Activated CD4-positive, alpha-beta memory T cell treated with anti-CD3 and anti-CD28 coated beads for 36 hours (primary cell): ENCODE results near the gene ATL2. TPM values are rescaled to one million over a fixed set of nuclear protein-coding genes. Genes with fewer than 3 reads are reported as not detected.
"Not testable (repeated sequence)": the region's sequence is repeated elsewhere in the genome, so short reads cannot be mapped to it uniquely, and the experiment has no call there.

Experiments used
- CTCF ChIA-PET: fragments of 350-600 bp; sonication (Branson Sonifier 250); formaldehyde crosslinking; loops from one replicate; lab custom pipeline; 2021; ENCODE audit warnings: antibody characterized with exemption, inconsistent platforms; lab: Charles Lee
- POLR2A ChIA-PET: fragments of 350-600 bp; sonication (Branson Sonifier 250); formaldehyde crosslinking; loops from one replicate; lab custom pipeline; 2021; ENCODE audit warnings: antibody characterized with exemption; lab: Charles Lee
- DNase-seq: peaks from one replicate; pipeline ENCODE4 v3.0.0-alpha.2; 2020
- H3K27ac Mint-ChIP-seq: one replicate; pipeline ENCODE4 v1.8.0; 2021; ENCODE audit warnings: mixed read lengths
- H3K27me3 Mint-ChIP-seq: one replicate; pipeline ENCODE4 v1.8.0; 2021; ENCODE audit warnings: mixed read lengths
- H3K36me3 Mint-ChIP-seq: one replicate; pipeline ENCODE4 v1.8.0; 2021; ENCODE audit warnings: mixed read lengths
- H3K4me1 Mint-ChIP-seq: one replicate; pipeline ENCODE4 v1.8.0; 2021; ENCODE audit warnings: low read depth, mixed read lengths
- H3K4me3 Mint-ChIP-seq: one replicate; pipeline ENCODE4 v1.8.0; 2021; ENCODE audit warnings: mild to moderate bottlenecking, mixed read lengths
- H3K9me3 Mint-ChIP-seq: one replicate; pipeline ENCODE4 v1.8.0; 2021; ENCODE audit warnings: mixed read lengths
- intact Hi-C: fragments of 100-400 bp; cut with micrococcal nuclease; formaldehyde crosslinking; loops from one replicate; pipeline ENCODE4 v1.15.1; 2023
- total RNA-seq, 2 experiments: library from RNA; stranded (reverse); gene quantifications; one replicate each; pipeline ENCODE4 v1.2.3, GENCODE V29; 2021

Gene ATL2
- total RNA-seq, 2 experiments from 2014 or later = 51.3 to 53.9 TPM

DNA sequence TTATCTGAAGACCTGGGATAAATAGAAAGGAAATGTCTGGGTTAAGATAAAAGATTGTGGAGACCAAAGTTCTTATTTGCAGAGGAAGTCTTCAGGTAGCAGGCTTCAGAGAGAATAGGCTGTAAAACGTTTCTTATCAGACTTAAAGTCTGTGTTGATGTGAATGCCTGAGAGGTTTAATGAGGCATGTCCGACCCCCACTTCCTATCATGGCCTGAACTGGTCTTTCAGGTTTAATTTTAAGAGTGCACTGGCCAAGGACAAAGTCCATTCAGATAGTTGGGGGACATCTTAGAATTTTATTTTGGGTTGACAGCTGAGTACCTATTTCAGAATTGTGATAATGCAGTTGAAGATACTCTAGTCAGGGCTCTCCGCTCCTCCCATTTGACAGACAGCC, 92.1 kb downstream of the ATL2 start:
- no peaks in the 10 kb centered on the region for H3K4me1 Mint-ChIP-seq
- POLR2A ChIA-PET = no interaction called here

DNA sequence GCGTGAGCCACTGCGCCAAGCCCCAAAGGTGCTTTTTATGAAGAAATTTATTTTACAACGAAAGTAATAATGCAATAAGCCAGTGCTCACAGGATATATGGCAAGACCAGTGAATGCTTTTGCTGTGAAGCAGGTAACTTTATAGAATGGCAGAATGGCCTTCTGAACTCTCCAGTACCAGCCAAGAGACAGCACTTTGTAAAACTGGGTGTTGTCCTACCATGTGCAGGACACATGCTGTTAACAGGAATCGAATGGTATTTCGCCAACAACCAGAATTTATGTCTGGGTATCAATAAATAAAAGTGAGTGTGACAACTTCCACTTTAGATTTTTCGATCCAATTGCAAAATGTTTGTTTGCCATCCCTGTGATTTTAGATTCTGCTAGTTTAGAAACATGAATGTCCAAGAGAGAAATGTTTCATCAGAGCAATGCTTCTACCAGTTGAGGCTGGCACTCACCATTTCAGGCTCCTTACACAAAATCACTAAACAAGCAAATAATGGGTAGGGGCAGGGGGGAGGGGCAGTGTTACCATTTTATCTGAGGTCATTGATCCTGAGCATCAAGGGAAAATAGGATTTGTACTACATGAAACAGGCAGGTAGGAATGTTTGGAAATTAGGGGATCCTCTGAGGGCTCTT, 95.9 kb downstream of the ATL2 start:
- Mint-ChIP-seq H3K4me1 (peaks cover 2% of the 10 kb centered on the region), H3K27ac (no peak overlapping the region), H3K9me3 (no peaks in the 10 kb centered on the region), H3K4me3 (no peak overlapping the region), H3K36me3 (no peaks in the 10 kb centered on the region), H3K27me3 (peaks cover 5% of the 10 kb centered on the region)
- intact Hi-C loops = no loop called here
- no peak for DNase-seq
- ChIA-PET POLR2A (no interaction called here), CTCF (no interaction called here)

More for the DNA sequence above, 92.1 kb downstream of the ATL2 start:
- CTCF ChIA-PET = no interaction called here
- no peak for DNase-seq
- H3K9me3 Mint-ChIP-seq = no peaks in the 10 kb centered on the region
- peaks cover 15% of the 10 kb centered on the region for H3K27me3 Mint-ChIP-seq
- H3K36me3 Mint-ChIP-seq = no peaks in the 10 kb centered on the region
- H3K4me3 Mint-ChIP-seq = no peak overlapping the region
- no peak overlapping the region for H3K27ac Mint-ChIP-seq
- intact Hi-C loops = no loop called here

DNA sequence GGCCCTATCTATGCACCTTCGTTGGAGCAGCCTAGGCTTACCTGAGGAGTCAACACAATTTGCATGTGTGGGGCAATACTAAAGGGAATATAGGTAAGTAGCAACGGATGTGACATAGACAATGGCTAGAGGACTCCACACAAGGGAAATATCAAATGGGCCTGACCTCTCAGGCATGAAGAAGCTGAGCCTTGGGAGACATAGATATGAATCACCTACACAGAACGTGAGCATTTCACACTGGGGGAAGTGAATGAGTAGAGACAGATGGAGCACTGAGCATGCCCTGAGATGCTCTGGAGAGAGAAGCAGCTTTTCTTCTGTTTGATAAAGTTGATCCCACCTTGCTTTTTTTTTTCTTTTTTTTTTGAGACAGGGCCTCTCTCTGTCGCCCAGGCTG, 97.9 kb downstream of the ATL2 start:
- Mint-ChIP-seq H3K9me3 (no peaks in the 10 kb centered on the region), H3K4me3 (no peak overlapping the region), H3K36me3 (no peaks in the 10 kb centered on the region), H3K4me1 (peaks cover 4% of the 10 kb centered on the region), H3K27ac (no peak overlapping the region), H3K27me3 (peaks cover 3% of the 10 kb centered on the region)
- intact Hi-C loops = no loop called here
- POLR2A ChIA-PET = no interaction called here
- CTCF ChIA-PET = interaction anchor here (0.5 to 1.5 kb wide), 2 partner anchors 37 to 377 kb away, joined by 3 to 4 read pairs; no protein-coding TSS in a partner anchor
- DNase-seq = no peak

- H3K9me3 Mint-ChIP-seq, CTCF ChIA-PET, H3K36me3 Mint-ChIP-seq, H3K4me1 Mint-ChIP-seq, H3K27ac Mint-ChIP-seq, H3K4me3 Mint-ChIP-seq, POLR2A ChIA-PET, DNase-seq, H3K27me3 Mint-ChIP-seq, intact Hi-C loops: not testable (repeated sequence)
Measured at GRCh38 chr2:38278117-38278438, 99.0 kb downstream of the ATL2 start.

- no peaks in the 10 kb centered on the region for H3K36me3 Mint-ChIP-seq
- ChIA-PET CTCF (interaction anchor here (0.6 to 1.8 kb wide), 3 partner anchors 38 to 882 kb away, joined by 3 to 6 read pairs (median 3); no protein-coding TSS in a partner anchor), POLR2A (no interaction called here)
- H3K4me3 Mint-ChIP-seq = no peak overlapping the region
- peaks cover 4% of the 10 kb centered on the region for H3K4me1 Mint-ChIP-seq
- H3K27me3 Mint-ChIP-seq = peaks cover 3% of the 10 kb centered on the region
- H3K27ac Mint-ChIP-seq = no peak overlapping the region
- intact Hi-C loops = no loop called here
- no peaks in the 10 kb centered on the region for H3K9me3 Mint-ChIP-seq
- no peak for DNase-seq
Measured at GRCh38 chr2:38277245-38278116, 99.6 kb downstream of the ATL2 start.

DNA sequence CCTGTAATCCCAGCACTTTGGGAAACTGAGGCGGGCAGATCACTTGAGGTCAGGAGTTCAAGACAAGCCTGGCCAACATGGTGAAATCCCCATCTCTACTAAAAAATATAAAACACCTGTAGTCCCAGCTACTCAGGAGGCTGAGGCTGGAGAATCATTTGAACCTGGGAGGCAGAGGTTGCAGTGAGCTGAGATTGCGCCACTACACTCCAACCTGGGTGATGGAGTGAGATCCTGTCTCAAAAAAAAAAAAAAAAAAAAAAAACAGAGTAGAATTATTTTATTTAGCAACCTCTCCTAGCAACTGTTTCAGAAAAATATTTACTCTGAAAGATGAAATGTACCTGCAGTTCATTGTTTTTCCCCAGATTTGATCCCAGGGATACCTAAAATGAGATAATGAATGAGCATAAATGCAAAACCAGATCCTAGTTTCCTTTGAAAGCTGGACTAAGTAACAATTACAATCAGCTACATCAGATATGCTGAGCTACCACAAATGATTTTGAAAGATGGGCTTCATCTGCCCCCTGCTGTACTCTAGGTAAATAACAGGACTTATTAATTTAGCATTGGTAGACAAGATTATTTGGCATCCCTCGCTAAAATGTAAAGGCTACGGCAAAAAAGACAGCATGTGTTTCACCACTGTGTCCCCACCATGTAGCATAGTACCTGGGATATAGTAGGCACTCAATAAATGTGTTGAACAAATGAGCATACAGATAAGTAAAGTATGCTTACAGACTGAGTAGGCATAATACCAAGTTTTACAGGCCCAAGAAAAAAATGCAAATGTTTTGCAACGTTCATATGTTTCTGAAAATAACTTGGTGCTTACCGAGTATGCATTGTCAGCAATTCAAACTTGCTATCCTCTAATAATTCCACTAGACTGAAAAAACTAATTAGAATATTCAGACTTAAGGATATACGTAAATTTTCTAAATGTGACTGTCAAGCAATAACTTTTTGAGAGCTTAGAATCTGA, 102.5 kb downstream of the ATL2 start:
- peaks cover 4% of the 10 kb centered on the region for H3K4me1 Mint-ChIP-seq
- no peak overlapping the region for H3K27ac Mint-ChIP-seq
- peak; percentile 22 for DNase-seq
- ChIA-PET POLR2A (no interaction called here), CTCF (interaction anchor here (0.6 to 3.1 kb wide), 30 partner anchors 9 to 878 kb away, joined by 3 to 20 read pairs (median 4); partner anchors contain the start of genes CYP1B1 and RMDN2)
- H3K36me3 Mint-ChIP-seq = no peaks in the 10 kb centered on the region
- H3K9me3 Mint-ChIP-seq = no peaks in the 10 kb centered on the region
- intact Hi-C loops = loop anchor here (1.0 to 2.0 kb wide), 3 partner anchors 159 to 378 kb away; no protein-coding TSS in a partner anchor
- H3K27me3 Mint-ChIP-seq = peaks cover 1% of the 10 kb centered on the region
- H3K4me3 Mint-ChIP-seq = no peak overlapping the region

GRCh38 chr2:38271697-38272096, 105.4 kb downstream of the ATL2 start:
- Mint-ChIP-seq H3K36me3 (no peaks in the 10 kb centered on the region), H3K4me1 (peaks cover 2% of the 10 kb centered on the region), H3K27ac (no peak overlapping the region), H3K27me3 (peaks cover 1% of the 10 kb centered on the region), H3K4me3 (no peak overlapping the region), H3K9me3 (no peaks in the 10 kb centered on the region)
- no peak for DNase-seq
- ChIA-PET CTCF (interaction anchor here (1.5 kb wide), 1 partner anchor 290 kb away, joined by 4 read pairs; no protein-coding TSS in a partner anchor), POLR2A (no interaction called here)
- intact Hi-C loops = no loop called here

DNA sequence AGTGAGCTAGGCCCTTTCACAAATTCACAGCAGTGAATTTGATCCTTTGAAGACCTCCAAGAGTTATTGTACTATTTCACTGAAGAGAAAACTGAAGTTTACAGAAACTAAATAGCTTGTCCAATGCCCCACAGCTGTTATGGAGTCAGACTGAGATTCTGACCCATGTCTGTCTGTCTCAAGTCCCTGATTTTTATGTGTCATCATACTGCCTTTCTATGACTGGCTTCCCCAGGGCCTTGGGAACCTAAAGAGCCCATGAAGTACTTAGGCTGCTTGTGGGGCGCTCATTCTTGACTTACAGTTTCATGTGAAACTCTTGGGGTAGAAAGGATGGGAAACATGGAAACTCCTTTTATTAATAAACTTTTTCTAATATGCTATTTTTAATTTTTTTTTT, 107.7 kb downstream of the ATL2 start:
- Mint-ChIP-seq H3K4me1 (peaks cover 10% of the 10 kb centered on the region), H3K9me3 (peaks cover 10% of the 10 kb centered on the region), H3K27ac (no peak overlapping the region), H3K36me3 (peaks cover 6% of the 10 kb centered on the region), H3K27me3 (peaks cover 1% of the 10 kb centered on the region), H3K4me3 (no peak overlapping the region)
- CTCF ChIA-PET = no interaction called here
- DNase-seq = no peak
- POLR2A ChIA-PET = no interaction called here
- intact Hi-C loops = loop anchor here (10.0 kb wide), 1 partner anchor 875 kb away; no protein-coding TSS in a partner anchor

GRCh38 chr2:38268691-38269327, 108.3 kb downstream of the ATL2 start:
- intact Hi-C loops = loop anchor here (10.0 kb wide), 1 partner anchor 874 kb away; no protein-coding TSS in a partner anchor
- CTCF ChIA-PET = no interaction called here
- peaks cover 6% of the 10 kb centered on the region for H3K36me3 Mint-ChIP-seq
- peaks cover 10% of the 10 kb centered on the region for H3K4me1 Mint-ChIP-seq
- POLR2A ChIA-PET = no interaction called here
- peaks cover 1% of the 10 kb centered on the region for H3K27me3 Mint-ChIP-seq
- H3K4me3 Mint-ChIP-seq = no peak overlapping the region
- DNase-seq = no peak
- no peak overlapping the region for H3K27ac Mint-ChIP-seq
- H3K9me3 Mint-ChIP-seq = peaks cover 10% of the 10 kb centered on the region

DNA sequence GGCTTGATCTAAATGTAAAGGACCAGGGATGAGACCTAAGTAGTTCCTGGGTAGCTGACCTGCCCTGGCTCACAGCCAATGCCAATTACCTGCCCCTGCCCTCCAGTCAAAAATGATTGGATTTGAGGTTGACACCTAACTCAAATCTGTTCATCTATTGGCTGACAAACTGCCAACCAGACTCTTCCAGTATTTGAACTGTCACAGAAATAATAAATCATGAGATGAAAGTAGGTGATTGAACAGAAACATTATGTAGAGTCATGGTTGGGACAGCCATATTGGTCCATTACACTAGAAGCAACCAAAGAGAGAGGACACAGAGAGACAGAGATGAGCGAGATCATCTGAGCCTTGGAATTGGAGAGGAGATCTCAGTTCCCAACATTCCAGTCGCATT, 109.1 kb downstream of the ATL2 start:
- ChIA-PET CTCF (no interaction called here), POLR2A (no interaction called here)
- H3K27ac Mint-ChIP-seq = no peak overlapping the region
- peaks cover 10% of the 10 kb centered on the region for H3K9me3 Mint-ChIP-seq
- H3K4me3 Mint-ChIP-seq = no peak overlapping the region
- no peak for DNase-seq
- peaks cover 13% of the 10 kb centered on the region for H3K4me1 Mint-ChIP-seq
- intact Hi-C loops = loop anchor here (10.0 kb wide), 1 partner anchor 873 kb away; no protein-coding TSS in a partner anchor
- peaks cover 2% of the 10 kb centered on the region for H3K27me3 Mint-ChIP-seq
- H3K36me3 Mint-ChIP-seq = peaks cover 6% of the 10 kb centered on the region

DNA sequence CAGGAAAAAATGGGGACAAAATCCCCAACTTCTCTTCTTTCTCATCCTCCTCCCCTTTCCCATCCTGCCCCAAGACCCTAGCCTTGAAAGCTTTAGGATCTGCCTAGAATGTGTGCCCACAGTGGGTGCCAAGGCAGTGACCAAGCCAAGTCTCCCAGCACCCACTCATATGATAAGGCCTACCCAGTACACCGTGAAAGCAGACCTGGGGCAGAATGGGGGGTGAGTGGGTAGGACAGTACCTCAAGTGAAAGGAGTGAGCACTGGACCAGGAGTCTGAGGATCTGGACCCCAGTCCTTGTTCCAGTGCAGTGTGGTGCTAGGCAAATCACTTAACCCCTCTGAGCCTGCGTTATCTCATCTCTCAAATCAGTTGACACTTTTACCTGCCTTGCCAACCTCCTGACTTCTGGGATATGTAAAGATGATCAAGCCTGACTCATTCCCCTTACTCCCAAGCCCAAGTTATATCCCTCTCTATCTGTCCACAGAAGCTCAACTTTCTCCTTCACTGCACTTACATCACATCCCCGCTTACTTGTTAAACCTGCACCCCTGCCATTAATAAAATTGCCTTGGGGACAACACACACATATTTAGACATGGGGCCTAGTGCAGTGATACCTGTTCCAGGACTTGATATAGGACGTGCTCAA, 109.7 kb downstream of the ATL2 start:
- ChIA-PET POLR2A (no interaction called here), CTCF (no interaction called here)
- Mint-ChIP-seq H3K27me3 (peaks cover 3% of the 10 kb centered on the region), H3K4me3 (no peak overlapping the region), H3K27ac (no peak overlapping the region), H3K4me1 (peaks cover 16% of the 10 kb centered on the region), H3K36me3 (peaks cover 6% of the 10 kb centered on the region), H3K9me3 (peaks cover 10% of the 10 kb centered on the region)
- intact Hi-C loops = loop anchor here (10.0 kb wide), 1 partner anchor 873 kb away; no protein-coding TSS in a partner anchor
- no peak for DNase-seq
